ENCODE data around the gene RBCK1.
"Not testable (repeated sequence)": the region's sequence is repeated elsewhere in the genome, so short reads cannot be mapped to it uniquely, and the experiment has no call there.

DNA sequence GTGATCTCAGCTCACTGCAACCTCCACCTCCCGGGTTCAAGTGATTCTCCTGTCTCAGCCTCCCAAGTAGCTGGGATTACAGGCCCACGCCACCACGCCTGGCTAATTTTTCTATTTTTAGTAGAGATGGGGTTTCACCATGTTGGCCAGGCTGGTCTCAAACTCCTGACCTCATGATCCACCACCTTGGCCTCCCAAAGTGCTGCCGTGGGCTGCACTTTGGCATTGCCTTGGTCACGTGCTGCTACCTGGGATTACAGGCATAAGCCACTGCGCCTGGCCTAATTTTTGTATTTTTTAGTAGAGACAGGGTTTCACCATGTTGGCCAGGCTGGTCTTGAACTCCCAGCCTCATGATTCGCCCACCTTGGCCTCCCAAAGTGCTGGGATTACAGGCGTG lies 21.5 kb upstream of the RBCK1 start:
- TF ChIP-seq, protein P1, sequence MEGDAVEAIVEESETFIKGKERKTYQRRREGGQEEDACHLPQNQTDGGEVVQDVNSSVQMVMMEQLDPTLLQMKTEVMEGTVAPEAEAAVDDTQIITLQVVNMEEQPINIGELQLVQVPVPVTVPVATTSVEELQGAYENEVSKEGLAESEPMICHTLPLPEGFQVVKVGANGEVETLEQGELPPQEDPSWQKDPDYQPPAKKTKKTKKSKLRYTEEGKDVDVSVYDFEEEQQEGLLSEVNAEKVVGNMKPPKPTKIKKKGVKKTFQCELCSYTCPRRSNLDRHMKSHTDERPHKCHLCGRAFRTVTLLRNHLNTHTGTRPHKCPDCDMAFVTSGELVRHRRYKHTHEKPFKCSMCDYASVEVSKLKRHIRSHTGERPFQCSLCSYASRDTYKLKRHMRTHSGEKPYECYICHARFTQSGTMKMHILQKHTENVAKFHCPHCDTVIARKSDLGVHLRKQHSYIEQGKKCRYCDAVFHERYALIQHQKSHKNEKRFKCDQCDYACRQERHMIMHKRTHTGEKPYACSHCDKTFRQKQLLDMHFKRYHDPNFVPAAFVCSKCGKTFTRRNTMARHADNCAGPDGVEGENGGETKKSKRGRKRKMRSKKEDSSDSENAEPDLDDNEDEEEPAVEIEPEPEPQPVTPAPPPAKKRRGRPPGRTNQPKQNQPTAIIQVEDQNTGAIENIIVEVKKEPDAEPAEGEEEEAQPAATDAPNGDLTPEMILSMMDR (IDR thresholded peaks at IDR 0.05) = not testable (repeated sequence)
- TF ChIP-seq EZH2 (IDR thresholded peaks at IDR 0.05; ENCODE audit: borderline replicate concordance, insufficient read depth, low read depth, low read length, poor library complexity, severe bottlenecking) = not testable (repeated sequence)

Measured in B cell (primary cell).